Suprapubic skin (tissue), 4 donors: Measurements from ENCODE around the gene OSBPL2. TPM values are rescaled to one million over a fixed set of nuclear protein-coding genes. Genes with fewer than 3 reads are reported as not detected.

ENCODE experiments used
- DNase-seq, 2 donors: peaks; one replicate each; pipeline ENCODE4 v3.0.0-alpha.2; 2019; ENCODE audit warnings: low spot score in 2 of 2
- H3K27ac ChIP-seq: fragments of 200-600 bp; sonication (generic); one replicate; pipeline ENCODE4 v1.5.1; 2019
- H3K27me3 ChIP-seq: fragments of 200-600 bp; sonication (generic); one replicate; pipeline ENCODE4 v1.5.1; 2019
- H3K36me3 ChIP-seq: fragments of 200-600 bp; sonication (generic); one replicate; pipeline ENCODE4 v1.5.1; 2019
- H3K4me1 ChIP-seq: fragments of 200-600 bp; sonication (generic); one replicate; pipeline ENCODE4 v1.5.1; 2019
- H3K4me3 ChIP-seq: fragments of 200-600 bp; sonication (generic); one replicate; pipeline ENCODE4 v1.5.1; 2019; ENCODE audit warnings: mild to moderate bottlenecking
- H3K9me3 ChIP-seq: fragments of 200-600 bp; sonication (generic); one replicate; pipeline ENCODE4 v1.5.1; 2019
- CTCF ChIP-seq, 2 donors: fragments of 200-600 bp in 1 of 2; fragments of 450-650 bp in 1 of 2; sonication (generic) in 1 of 2; IDR thresholded peaks; one replicate each; pipeline ENCODE4 v1.5.1; 2016 to 2019; ENCODE audit warnings: antibody characterized with exemption in 2 of 2, mild to moderate bottlenecking in 1 of 2, moderate library complexity in 1 of 2
- EP300 ChIP-seq: sonication (generic); formaldehyde crosslinking; IDR thresholded peaks from one replicate; pipeline ENCODE4 v1.6.1; 2017; ENCODE audit warnings: antibody characterized with exemption
- POLR2A ChIP-seq, 2 donors: fragments of 450-650 bp; IDR thresholded peaks; one replicate each; pipeline ENCODE4 v1.6.1; 2017; ENCODE audit warnings: antibody characterized with exemption in 2 of 2, mild to moderate bottlenecking in 2 of 2, moderate library complexity in 2 of 2
- POLR2AphosphoS5 ChIP-seq, 3 donors: sonication (generic); formaldehyde crosslinking; IDR thresholded peaks; one replicate each; pipeline ENCODE4 v1.6.1; 2017; ENCODE audit warnings: antibody characterized with exemption in 3 of 3
- whole genome bisulfite sequencing: methylation state at CpG from one replicate; pipeline ENCODE4 v1.1.5; 2018; 5-methylcytosine and 5-hydroxymethylcytosine counted together
- total RNA-seq, 4 donors: library from RNA; depleted of rRNA; stranded (reverse); fragments of >200 nt; gene quantifications; one replicate each; pipeline ENCODE4 v1.1.0, GENCODE V29; 2016

The OSBPL2 gene
- total RNA-seq, 4 donors from 2014 or later: 78.1 to 132 (median 84.0) TPM

- peaks cover 28% of the 10 kb centered on the region for H3K36me3 ChIP-seq
- TF ChIP-seq POLR2A (IDR thresholded peaks at IDR 0.05) (no peak), POLR2AphosphoS5 (IDR thresholded peaks at IDR 0.05) (no peak), EP300 (no peak), CTCF (IDR thresholded peaks at IDR 0.05) (no peak)
- H3K27me3 ChIP-seq: no peaks in the 10 kb centered on the region
- H3K27ac ChIP-seq: peak overlapping the region; percentile 98
- H3K9me3 ChIP-seq: no peaks in the 10 kb centered on the region
- DNase-seq: no peak
- 54% methylated on average over 9 of the region's 29 CpGs for WGBS
- H3K4me1 ChIP-seq: peaks cover 55% of the 10 kb centered on the region
- H3K4me3 ChIP-seq: peak overlapping the region; percentile 96
These were observed 66.2 kb downstream of the OSBPL2 start for GRCh38 chr20:62304331-62305148.

- Histone ChIP-seq H3K4me3 (peak overlapping the region; percentile 96), H3K27ac (no peak overlapping the region), H3K27me3 (no peaks in the 10 kb centered on the region), H3K9me3 (no peaks in the 10 kb centered on the region), H3K36me3 (peaks cover 36% of the 10 kb centered on the region), H3K4me1 (peaks cover 55% of the 10 kb centered on the region)
- TF ChIP-seq CTCF (IDR thresholded peaks at IDR 0.05) (no peak), POLR2A (IDR thresholded peaks at IDR 0.05) (no peak), EP300 (no peak), POLR2AphosphoS5 (IDR thresholded peaks at IDR 0.05) (no peak)
- DNase-seq: no peak
- WGBS: 70% methylated on average over 15 of the region's 18 CpGs
These were observed 66.9 kb downstream of the OSBPL2 start for GRCh38 chr20:62305149-62305764.

GRCh38 chr20:62305765-62306413, 67.6 kb downstream of the OSBPL2 start:
- Histone ChIP-seq H3K27me3 (no peaks in the 10 kb centered on the region), H3K4me1 (peaks cover 55% of the 10 kb centered on the region), H3K27ac (no peak overlapping the region), H3K4me3 (no peak overlapping the region), H3K9me3 (no peaks in the 10 kb centered on the region), H3K36me3 (peaks cover 42% of the 10 kb centered on the region)
- no peak for DNase-seq
- 55% methylated on average over 7 of the region's 33 CpGs for WGBS
- TF ChIP-seq EP300 (no peak), CTCF (IDR thresholded peaks at IDR 0.05) (no peak), POLR2A (IDR thresholded peaks at IDR 0.05) (no peak), POLR2AphosphoS5 (IDR thresholded peaks at IDR 0.05) (no peak)

- no peak overlapping the region for H3K4me3 ChIP-seq
- H3K27me3 ChIP-seq: no peaks in the 10 kb centered on the region
- H3K27ac ChIP-seq: no peak overlapping the region
- peaks cover 55% of the 10 kb centered on the region for H3K4me1 ChIP-seq
- 50% methylated on average over 11 of the region's 27 CpGs for WGBS
- peaks cover 48% of the 10 kb centered on the region for H3K36me3 ChIP-seq
- no peak for TF ChIP-seq POLR2A (IDR thresholded peaks at IDR 0.05)
- no peaks in the 10 kb centered on the region for H3K9me3 ChIP-seq
- DNase-seq: no peak
These were observed 68.3 kb downstream of the OSBPL2 start for GRCh38 chr20:62306414-62307187.

GRCh38 chr20:62307226-62308101, 69.1 kb downstream of the OSBPL2 start:
- no peaks in the 10 kb centered on the region for H3K27me3 ChIP-seq
- no peaks in the 10 kb centered on the region for H3K9me3 ChIP-seq
- 80% methylated on average over 11 of the region's 42 CpGs for WGBS
- no peak for DNase-seq
- no peak overlapping the region for H3K27ac ChIP-seq
- no peak for TF ChIP-seq EP300
- no peak for TF ChIP-seq POLR2AphosphoS5 (IDR thresholded peaks at IDR 0.05)
- no peak for TF ChIP-seq CTCF (IDR thresholded peaks at IDR 0.05)
- peaks cover 57% of the 10 kb centered on the region for H3K36me3 ChIP-seq
- H3K4me3 ChIP-seq: no peak overlapping the region
- H3K4me1 ChIP-seq: peaks cover 50% of the 10 kb centered on the region
